Trophoblast cell (in vitro differentiated cells and primary cell): ENCODE results near the gene ZXDC. TPM values are rescaled to one million over a fixed set of nuclear protein-coding genes. Genes with fewer than 3 reads are reported as not detected.

Source experiments
- DNase-seq, 2 donors: peaks; one replicate each; pipeline ENCODE4 v3.0.0-alpha.2; 2016
- H2AFZ ChIP-seq: 2 replicates; pipeline ENCODE4 v1.6.1; 2013; ENCODE audit warnings: low read length, moderate library complexity, mild to moderate bottlenecking; ENCODE audit not compliant: insufficient read depth, poor library complexity
- H2AK5ac ChIP-seq: 2 replicates; pipeline ENCODE4 v1.6.1; 2013; ENCODE audit warnings: mild to moderate bottlenecking, low read length
- H2BK120ac ChIP-seq: 2 replicates; pipeline ENCODE4 v1.6.1; 2013; ENCODE audit warnings: low read length, mild to moderate bottlenecking, moderate library complexity; ENCODE audit not compliant: insufficient read depth, poor library complexity
- H2BK12ac ChIP-seq: 2 replicates; pipeline ENCODE4 v1.6.1; 2013; ENCODE audit warnings: mild to moderate bottlenecking, low read length, moderate library complexity
- H2BK5ac ChIP-seq: 2 replicates; pipeline ENCODE4 v1.6.1; 2013; ENCODE audit warnings: low read length, low read depth, moderate library complexity, mild to moderate bottlenecking; ENCODE audit not compliant: poor library complexity
- H3K14ac ChIP-seq: 2 replicates; pipeline ENCODE4 v1.6.1; 2013; ENCODE audit warnings: mild to moderate bottlenecking, low read length
- H3K18ac ChIP-seq: 2 replicates; pipeline ENCODE4 v1.6.1; 2013; ENCODE audit warnings: mild to moderate bottlenecking, low read length
- H3K23ac ChIP-seq: 2 replicates; pipeline ENCODE4 v1.6.1; 2013; ENCODE audit warnings: low read length
- H3K27ac ChIP-seq: 2 replicates; pipeline ENCODE4 v1.5.1; 2013; ENCODE audit warnings: low read depth, mild to moderate bottlenecking, inconsistent platforms, low read length, moderate library complexity
- H3K27me3 ChIP-seq: 2 replicates; pipeline ENCODE4 v1.6.1; 2013; ENCODE audit warnings: inconsistent platforms, mild to moderate bottlenecking, low read length, moderate library complexity; ENCODE audit not compliant: insufficient read depth
- H3K36me3 ChIP-seq, 2 experiments: 1 replicate in 1 of 2; 2 replicates in 1 of 2; pipeline ENCODE4 v1.6.1; 2013; ENCODE audit warnings: low read length in 2 of 2, mild to moderate bottlenecking in 2 of 2, moderate library complexity in 1 of 2; ENCODE audit not compliant: insufficient read depth in 2 of 2, control insufficient read depth in 1 of 2
- H3K4ac ChIP-seq: 2 replicates; pipeline ENCODE4 v1.6.1; 2013; ENCODE audit warnings: low read depth, mild to moderate bottlenecking, low read length, moderate library complexity
- H3K4me1 ChIP-seq, 2 experiments: 1 replicate in 1 of 2; 2 replicates in 1 of 2; pipeline ENCODE4 v1.6.1; 2013; ENCODE audit warnings: low read length in 2 of 2, mild to moderate bottlenecking in 2 of 2, moderate library complexity in 1 of 2; ENCODE audit not compliant: insufficient read depth in 2 of 2, control insufficient read depth in 1 of 2
- H3K4me2 ChIP-seq: 2 replicates; pipeline ENCODE4 v1.6.1; 2013; ENCODE audit warnings: inconsistent platforms, mild to moderate bottlenecking, low read length, moderate library complexity
- H3K4me3 ChIP-seq: 2 replicates; pipeline ENCODE4 v1.5.1; 2013; ENCODE audit warnings: mild to moderate bottlenecking, low read depth, low read length, inconsistent platforms
- H3K79me1 ChIP-seq: one replicate; pipeline ENCODE4 v1.6.1; 2013; ENCODE audit warnings: low read length
- H3K79me2 ChIP-seq: 2 replicates; pipeline ENCODE4 v1.6.1; 2013; ENCODE audit warnings: low read length, mild to moderate bottlenecking; ENCODE audit not compliant: control insufficient read depth, insufficient read depth, poor library complexity
- H3K9ac ChIP-seq: 2 replicates; pipeline ENCODE4 v1.6.1; 2013; ENCODE audit warnings: mild to moderate bottlenecking, low read length
- H3K9me3 ChIP-seq: 2 replicates; pipeline ENCODE4 v1.6.1; 2013; ENCODE audit warnings: low read depth, mild to moderate bottlenecking, control low read depth, inconsistent platforms, low read length; ENCODE audit not compliant: insufficient read depth
- H4K12ac ChIP-seq: 2 replicates; pipeline ENCODE4 v1.6.1; 2013; ENCODE audit warnings: low read depth, mild to moderate bottlenecking, low read length, moderate library complexity
- H4K8ac ChIP-seq: 2 replicates; pipeline ENCODE4 v1.6.1; 2013; ENCODE audit warnings: low read depth, mild to moderate bottlenecking, low read length, moderate library complexity
- H4K91ac ChIP-seq: one replicate; pipeline ENCODE4 v1.6.1; 2013; ENCODE audit warnings: low read depth, mild to moderate bottlenecking, low read length, moderate library complexity
- WGBS: extraction: QIAGEN DNeasy Blood & Tissue Kit; methylation state at CpG from one replicate; pipeline ENCODE4 v1.1.7; 2013; ENCODE audit warnings: missing lambda C conversion rate; ENCODE audit not compliant: insufficient read length, insufficient coverage; ENCODE audit errors: extremely low coverage; 5-methylcytosine and 5-hydroxymethylcytosine counted together
- polyA plus RNA-seq: library from polyadenylated mRNA; stranded (reverse); fragments of 200-250 nt; gene quantifications from 2 replicates; pipeline ENCODE4 v1.2.3, GENCODE V29; 2013

The ZXDC gene
- polyA plus RNA-seq, result 8.6 and 9.1 TPM in 2 replicates

GRCh38 chr3:126475413-126476114, at the start of gene ZXDC:
ZXDC (minus strand) TSS chr3:126475891; CDS start chr3:126475865, 26 bp downstream.
- Histone ChIP-seq H3K18ac (peak within 1 kb of the TSS; percentile 60), H3K79me2 (peaks cover 13% of the 10 kb centered on the region), H3K4ac (peak within 1 kb of the TSS; percentile 18), H3K79me1 (peaks cover 13% of the 10 kb centered on the region), H3K4me3 (peak within 1 kb of the TSS; percentile 85), H3K4me2 (peak within 1 kb of the TSS; percentile 97), H3K23ac (no peak within 1 kb of the TSS), H2BK5ac (peak within 1 kb of the TSS; percentile 17), H4K12ac (peak within 1 kb of the TSS; percentile 98), H4K91ac (peak within 1 kb of the TSS; percentile 72), H3K27ac (peak within 1 kb of the TSS; percentile 93), H2AFZ (peak within 1 kb of the TSS; percentile 99), H3K9ac (peak within 1 kb of the TSS; percentile 89), H3K14ac (peak within 1 kb of the TSS; percentile 95), H2AK5ac (peak within 1 kb of the TSS; percentile 32), H3K9me3 (no peaks in the 10 kb centered on the region), H3K36me3 (peaks cover 2 to 3% of the 10 kb centered on the region in 2 experiments), H2BK12ac (peak within 1 kb of the TSS; percentile 65), H4K8ac (peak within 1 kb of the TSS; percentile 85), H2BK120ac (peak within 1 kb of the TSS; percentile 16), H3K4me1 (peaks cover 17 to 27% of the 10 kb centered on the region in 2 experiments), H3K27me3 (no peaks in the 10 kb centered on the region)
- peak; percentile 97 for DNase-seq
- no CpG with 5 or more reads among the region's 112 CpGs for WGBS

- WGBS, result no CpG with 5 or more reads among the region's 12 CpGs
- Histone ChIP-seq H3K27me3 (peaks cover 12% of the 10 kb centered on the region), H2BK12ac (no peak overlapping the region)
These were observed 49.6 kb upstream of the ZXDC start for GRCh38 chr3:126525091-126525852.

GRCh38 chr3:126524429-126524988, 48.8 kb upstream of the ZXDC start:
- Histone ChIP-seq H4K12ac (no peak overlapping the region), H3K4me3 (peak overlapping the region; percentile 57), H3K27me3 (peaks cover 12% of the 10 kb centered on the region), H3K18ac (no peak overlapping the region), H2AFZ (no peak overlapping the region), H3K4me1 (peaks cover 0 to 6% of the 10 kb centered on the region in 2 experiments), H3K4ac (no peak overlapping the region), H3K27ac (no peak overlapping the region), H2AK5ac (no peak overlapping the region), H4K8ac (no peak overlapping the region), H3K79me1 (no peaks in the 10 kb centered on the region), H2BK5ac (no peak overlapping the region), H3K4me2 (peak overlapping the region; percentile 73), H3K9ac (no peak overlapping the region), H2BK120ac (no peak overlapping the region), H3K36me3 (no peaks in the 10 kb centered on the region), H2BK12ac (no peak overlapping the region), H3K14ac (no peak overlapping the region), H3K79me2 (no peaks in the 10 kb centered on the region), H4K91ac (no peak overlapping the region), H3K9me3 (peaks cover 5% of the 10 kb centered on the region), H3K23ac (no peak overlapping the region)
- DNase-seq, result no peak
- WGBS, result no CpG with 5 or more reads among the region's 31 CpGs

More at GRCh38 chr3:126525091-126525852, 49.6 kb upstream of the ZXDC start:
- no peak overlapping the region for H2BK5ac ChIP-seq
- H4K91ac ChIP-seq, result no peak overlapping the region
- H3K4me2 ChIP-seq, result no peak overlapping the region
- no peak overlapping the region for H3K14ac ChIP-seq
- H3K18ac ChIP-seq, result no peak overlapping the region
- no peak overlapping the region for H3K27ac ChIP-seq
- peaks cover 0 to 6% of the 10 kb centered on the region in 2 experiments for H3K4me1 ChIP-seq
- H4K12ac ChIP-seq, result no peak overlapping the region
- no peaks in the 10 kb centered on the region for H3K79me1 ChIP-seq
- no peaks in the 10 kb centered on the region for H3K79me2 ChIP-seq
- H3K9me3 ChIP-seq, result no peaks in the 10 kb centered on the region
- DNase-seq, result no peak
- H3K9ac ChIP-seq, result no peak overlapping the region
- H3K4ac ChIP-seq, result no peak overlapping the region
- no peak overlapping the region for H2AK5ac ChIP-seq
- no peak overlapping the region for H2BK120ac ChIP-seq
- H3K4me3 ChIP-seq, result no peak overlapping the region
- H3K23ac ChIP-seq, result no peak overlapping the region
- no peak overlapping the region for H2AFZ ChIP-seq
- no peak overlapping the region for H4K8ac ChIP-seq
- H3K36me3 ChIP-seq, result no peaks in the 10 kb centered on the region

GRCh38 chr3:126523745-126524428, 48.2 kb upstream of the ZXDC start, which contains the start of gene CHST13:
CHST13 (plus strand) TSS chr3:126524155; CDS start chr3:126524333, 178 bp downstream.
- no peak within 1 kb of the TSS for H3K9ac ChIP-seq
- H3K18ac ChIP-seq, result no peak within 1 kb of the TSS
- no peak within 1 kb of the TSS for H4K8ac ChIP-seq
- no peaks in the 10 kb centered on the region for H3K79me1 ChIP-seq
- no peak within 1 kb of the TSS for H3K23ac ChIP-seq
- H3K4me3 ChIP-seq, result peak within 1 kb of the TSS; percentile 66
- H4K12ac ChIP-seq, result no peak within 1 kb of the TSS
- peak in 1 of 2 donors; percentile 52 for DNase-seq
- H3K4me1 ChIP-seq, result peaks cover 0 to 6% of the 10 kb centered on the region in 2 experiments
- no peak within 1 kb of the TSS for H2BK12ac ChIP-seq
- no CpG with 5 or more reads among the region's 56 CpGs for WGBS
- peaks cover 5% of the 10 kb centered on the region for H3K9me3 ChIP-seq
- H2AFZ ChIP-seq, result no peak within 1 kb of the TSS
- H3K36me3 ChIP-seq, result no peaks in the 10 kb centered on the region
- H3K4me2 ChIP-seq, result peak within 1 kb of the TSS; percentile 73
- H4K91ac ChIP-seq, result no peak within 1 kb of the TSS
- H2AK5ac ChIP-seq, result no peak within 1 kb of the TSS
- no peak within 1 kb of the TSS for H2BK120ac ChIP-seq
- no peak within 1 kb of the TSS for H3K4ac ChIP-seq
- no peak within 1 kb of the TSS for H2BK5ac ChIP-seq
- H3K79me2 ChIP-seq, result no peaks in the 10 kb centered on the region
- H3K14ac ChIP-seq, result no peak within 1 kb of the TSS
- peaks cover 12% of the 10 kb centered on the region for H3K27me3 ChIP-seq
- no peak within 1 kb of the TSS for H3K27ac ChIP-seq
